ENCODE measurements around the gene TRMT61A.

DNA sequence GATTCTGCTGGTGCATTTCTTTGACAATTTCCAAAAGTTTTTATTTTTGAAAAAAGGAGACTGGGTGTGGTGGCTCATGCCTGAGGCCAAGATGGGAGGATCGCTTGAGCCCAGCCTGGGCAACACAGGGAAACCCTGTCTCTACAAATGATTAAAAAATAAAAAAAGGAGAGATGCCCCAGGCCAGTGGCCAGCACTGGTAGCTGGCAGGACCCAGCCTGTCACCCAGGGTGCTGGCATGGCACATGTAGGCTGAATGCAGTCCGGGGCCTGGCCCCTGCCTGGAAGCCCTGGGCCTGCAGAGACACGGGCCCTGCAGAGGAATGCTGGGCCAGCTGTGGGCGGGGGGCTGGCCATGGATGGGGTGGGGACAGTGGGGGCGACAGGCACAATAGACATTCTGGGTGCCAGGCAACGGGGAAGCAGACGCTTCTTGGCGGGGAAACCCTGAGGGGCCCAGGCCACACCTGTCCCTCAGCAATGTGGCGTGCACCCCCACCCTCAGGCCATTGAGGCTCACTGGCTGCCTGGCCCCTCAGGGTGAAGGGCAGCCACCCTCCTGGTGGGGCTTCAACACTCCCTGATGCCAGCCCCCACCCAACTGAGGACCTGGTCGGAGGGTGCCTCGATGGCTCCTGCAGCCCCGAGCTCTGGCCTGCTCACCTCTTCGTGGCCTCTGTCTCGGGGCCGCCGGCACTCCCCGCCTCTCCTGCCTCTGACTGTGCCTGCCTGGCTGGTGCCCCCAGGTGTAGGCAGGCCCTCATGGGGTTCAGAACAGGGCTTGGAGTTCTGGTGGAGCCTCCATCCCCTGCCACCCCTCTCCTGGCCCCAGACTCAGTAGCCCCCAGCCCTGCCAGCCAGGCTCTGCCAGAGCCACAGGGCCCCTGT is 12.1 kb downstream of the TRMT61A start:
- TF ChIP-seq, protein P1, sequence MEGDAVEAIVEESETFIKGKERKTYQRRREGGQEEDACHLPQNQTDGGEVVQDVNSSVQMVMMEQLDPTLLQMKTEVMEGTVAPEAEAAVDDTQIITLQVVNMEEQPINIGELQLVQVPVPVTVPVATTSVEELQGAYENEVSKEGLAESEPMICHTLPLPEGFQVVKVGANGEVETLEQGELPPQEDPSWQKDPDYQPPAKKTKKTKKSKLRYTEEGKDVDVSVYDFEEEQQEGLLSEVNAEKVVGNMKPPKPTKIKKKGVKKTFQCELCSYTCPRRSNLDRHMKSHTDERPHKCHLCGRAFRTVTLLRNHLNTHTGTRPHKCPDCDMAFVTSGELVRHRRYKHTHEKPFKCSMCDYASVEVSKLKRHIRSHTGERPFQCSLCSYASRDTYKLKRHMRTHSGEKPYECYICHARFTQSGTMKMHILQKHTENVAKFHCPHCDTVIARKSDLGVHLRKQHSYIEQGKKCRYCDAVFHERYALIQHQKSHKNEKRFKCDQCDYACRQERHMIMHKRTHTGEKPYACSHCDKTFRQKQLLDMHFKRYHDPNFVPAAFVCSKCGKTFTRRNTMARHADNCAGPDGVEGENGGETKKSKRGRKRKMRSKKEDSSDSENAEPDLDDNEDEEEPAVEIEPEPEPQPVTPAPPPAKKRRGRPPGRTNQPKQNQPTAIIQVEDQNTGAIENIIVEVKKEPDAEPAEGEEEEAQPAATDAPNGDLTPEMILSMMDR (IDR thresholded peaks at IDR 0.05) = no peak
- TF ChIP-seq POLR2A (IDR thresholded peaks at IDR 0.05) = no peak

Data from thyroid gland (tissue), 4 donors.